Thoracic aorta (tissue), 2 donors: Measurements from ENCODE around the gene GNG11. TPM values are rescaled to one million over a fixed set of nuclear protein-coding genes. Genes with fewer than 3 reads are reported as not detected.

Experiments
- ATAC-seq: fragments of 150-250 bp; one replicate; pipeline ENCODE4 v1.8.0; 2017; ENCODE audit warnings: low read depth; ENCODE audit not compliant: insufficient number of reproducible peaks, low FRiP score
- DNase-seq: peaks from one replicate; pipeline ENCODE4 v3.0.0-alpha.2; 2020; ENCODE audit warnings: low spot score
- H3K27ac ChIP-seq, 2 donors: fragments of 200-600 bp; sonication (generic); 1 replicate in 1 of 2; 2 replicates in 1 of 2; pipeline ENCODE4 v1.5.1; 2016; ENCODE audit warnings: mild to moderate bottlenecking in 2 of 2, moderate library complexity in 2 of 2
- H3K27me3 ChIP-seq: fragments of 200-600 bp; sonication (generic); replicated peaks from 2 replicates; pipeline ENCODE4 v1.6.0; 2016; ENCODE audit warnings: mild to moderate bottlenecking; ENCODE audit not compliant: insufficient read depth
- H3K36me3 ChIP-seq: fragments of 200-600 bp; sonication (generic); one replicate; pipeline ENCODE4 v1.5.1; 2016
- H3K4me1 ChIP-seq, 2 donors: fragments of 200-600 bp; sonication (generic); 1 replicate in 1 of 2; 2 replicates in 1 of 2; pipeline versions ENCODE4 v1.5.1 to v1.6.0; 2016; ENCODE audit warnings: low read depth in 2 of 2, mild to moderate bottlenecking in 1 of 2; ENCODE audit not compliant: control insufficient read depth in 1 of 2
- H3K4me3 ChIP-seq: fragments of 200-600 bp; sonication (generic); 2 replicates; pipeline ENCODE4 v1.5.1; 2016; ENCODE audit warnings: mild to moderate bottlenecking
- H3K9me3 ChIP-seq: fragments of 200-600 bp; sonication (generic); 2 replicates; pipeline ENCODE4 v1.5.1; 2016
- total RNA-seq, 2 donors: library from RNA; depleted of rRNA; stranded (reverse); fragments of >200 nt; gene quantifications; one replicate each; pipeline versions ENCODE4 v1.1.0 to v1.2.3, GENCODE V29; 2016
- TF ChIP-seq, protein P1 (sequence below): fragments of 200-600 bp; sonication (generic); IDR thresholded peaks from one replicate; pipeline ENCODE4 v1.5.1; 2019; ENCODE audit warnings: antibody characterized with exemption

The GNG11 gene
- total RNA-seq, 2 donors from 2014 or later = 11.1 to 12.2 TPM

DNA sequence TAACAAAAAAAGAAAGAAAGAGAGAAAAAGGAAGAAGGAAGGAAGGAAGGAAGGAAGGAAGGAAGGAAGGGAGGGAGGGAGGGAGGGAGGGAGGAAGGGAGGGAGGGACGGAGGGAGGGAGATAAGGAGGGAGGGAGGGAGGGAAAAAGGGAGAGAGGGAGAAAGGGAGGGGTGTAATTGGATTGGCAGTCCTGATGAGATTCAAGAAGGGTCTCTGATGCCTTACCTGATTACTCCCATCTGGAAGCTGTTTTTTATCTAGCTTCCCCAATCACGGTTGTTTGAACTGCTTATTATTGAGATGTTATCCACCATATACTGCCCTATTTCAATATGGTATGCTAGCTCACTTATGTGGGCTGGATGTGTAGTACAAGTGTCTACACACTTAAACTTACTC lies 27.3 kb downstream of the GNG11 start:
- Histone ChIP-seq H3K4me1 (no peaks in the 10 kb centered on the region), H3K27ac (no peak overlapping the region), H3K36me3 (no peaks in the 10 kb centered on the region), H3K9me3 (no peaks in the 10 kb centered on the region), H3K4me3 (no peak overlapping the region), H3K27me3 (no peaks in the 10 kb centered on the region)
- no peak for DNase-seq
- TF ChIP-seq, protein P1, sequence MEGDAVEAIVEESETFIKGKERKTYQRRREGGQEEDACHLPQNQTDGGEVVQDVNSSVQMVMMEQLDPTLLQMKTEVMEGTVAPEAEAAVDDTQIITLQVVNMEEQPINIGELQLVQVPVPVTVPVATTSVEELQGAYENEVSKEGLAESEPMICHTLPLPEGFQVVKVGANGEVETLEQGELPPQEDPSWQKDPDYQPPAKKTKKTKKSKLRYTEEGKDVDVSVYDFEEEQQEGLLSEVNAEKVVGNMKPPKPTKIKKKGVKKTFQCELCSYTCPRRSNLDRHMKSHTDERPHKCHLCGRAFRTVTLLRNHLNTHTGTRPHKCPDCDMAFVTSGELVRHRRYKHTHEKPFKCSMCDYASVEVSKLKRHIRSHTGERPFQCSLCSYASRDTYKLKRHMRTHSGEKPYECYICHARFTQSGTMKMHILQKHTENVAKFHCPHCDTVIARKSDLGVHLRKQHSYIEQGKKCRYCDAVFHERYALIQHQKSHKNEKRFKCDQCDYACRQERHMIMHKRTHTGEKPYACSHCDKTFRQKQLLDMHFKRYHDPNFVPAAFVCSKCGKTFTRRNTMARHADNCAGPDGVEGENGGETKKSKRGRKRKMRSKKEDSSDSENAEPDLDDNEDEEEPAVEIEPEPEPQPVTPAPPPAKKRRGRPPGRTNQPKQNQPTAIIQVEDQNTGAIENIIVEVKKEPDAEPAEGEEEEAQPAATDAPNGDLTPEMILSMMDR = no peak
- ATAC-seq = no peak

DNA sequence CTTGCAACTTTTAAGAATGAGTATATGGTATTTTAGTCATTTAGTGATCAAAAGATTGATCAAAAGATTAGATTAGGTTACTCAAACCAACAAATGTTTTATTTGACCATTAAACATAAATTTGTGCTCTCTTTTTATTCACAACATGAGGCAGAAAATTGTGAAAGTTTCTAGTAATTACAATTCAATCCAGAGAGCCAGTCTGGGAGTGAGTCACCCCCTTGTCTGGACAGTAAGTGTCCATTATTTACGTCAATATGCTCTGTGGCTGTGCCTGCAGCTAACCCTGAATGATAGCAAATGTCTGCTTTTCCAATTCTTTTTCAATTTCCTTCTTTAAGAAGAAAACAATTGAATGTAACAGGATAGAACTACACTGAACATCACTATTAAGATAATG lies 27.9 kb downstream of the GNG11 start:
- DNase-seq (no peak), ATAC-seq (no peak)
- Histone ChIP-seq H3K9me3 (no peaks in the 10 kb centered on the region), H3K27ac (no peak overlapping the region), H3K4me1 (no peaks in the 10 kb centered on the region), H3K4me3 (no peak overlapping the region), H3K36me3 (no peaks in the 10 kb centered on the region), H3K27me3 (no peaks in the 10 kb centered on the region)
- TF ChIP-seq, protein P1 = no peak

DNA sequence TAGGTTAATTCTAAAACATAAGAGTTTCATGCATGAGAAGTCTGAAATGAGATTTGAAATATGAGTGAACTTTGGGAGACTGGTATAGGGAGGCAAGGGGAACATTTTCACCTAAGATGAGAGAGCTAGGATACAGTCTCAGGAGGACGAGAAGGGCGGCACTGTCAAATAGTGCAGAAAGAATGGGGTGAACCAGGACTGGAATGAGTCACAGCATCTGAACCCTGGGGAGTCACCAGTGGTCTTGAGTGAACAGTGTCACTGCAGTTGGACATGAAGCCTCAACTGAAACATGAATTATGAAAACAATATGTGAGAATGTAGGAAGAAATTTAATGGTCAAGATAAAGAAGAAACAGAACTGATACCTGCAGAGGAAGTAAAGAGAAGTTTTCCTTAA lies 33.8 kb downstream of the GNG11 start:
- TF ChIP-seq, protein P1 = no peak
- DNase-seq = no peak
- H3K4me1 ChIP-seq = no peaks in the 10 kb centered on the region
- H3K36me3 ChIP-seq = no peaks in the 10 kb centered on the region
- no peaks in the 10 kb centered on the region for H3K9me3 ChIP-seq
- no peak overlapping the region for H3K4me3 ChIP-seq
- H3K27ac ChIP-seq = no peak overlapping the region
- no peaks in the 10 kb centered on the region for H3K27me3 ChIP-seq
- no peak for ATAC-seq

GRCh38 chr7:93957767-93958166 lies 36.2 kb downstream of the GNG11 start:
- no peak overlapping the region for H3K27ac ChIP-seq
- DNase-seq = no peak
- no peak overlapping the region for H3K4me3 ChIP-seq
- H3K27me3 ChIP-seq = no peaks in the 10 kb centered on the region
- H3K4me1 ChIP-seq = no peaks in the 10 kb centered on the region
- TF ChIP-seq, protein P1 = no peak
- H3K36me3 ChIP-seq = no peaks in the 10 kb centered on the region
- H3K9me3 ChIP-seq = no peaks in the 10 kb centered on the region
- no peak for ATAC-seq

DNA sequence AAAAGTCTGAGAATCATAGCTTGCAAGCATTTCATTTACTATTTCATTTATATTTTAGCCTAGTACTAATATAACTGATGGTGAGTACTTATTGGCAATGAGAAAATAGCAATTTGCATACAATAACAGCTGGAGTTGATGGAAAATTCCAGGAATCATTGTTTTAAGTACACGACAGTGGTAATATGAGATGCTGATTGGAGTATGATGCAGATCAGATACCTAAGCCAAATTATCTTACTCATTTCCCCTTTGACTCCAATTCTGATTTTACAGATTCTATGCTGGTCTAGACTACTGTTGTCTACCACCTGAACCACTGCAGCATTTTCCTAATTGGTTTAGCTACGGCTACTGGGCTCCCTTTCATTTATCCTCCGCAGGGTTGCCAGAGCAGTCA lies 36.7 kb downstream of the GNG11 start:
- ATAC-seq = no peak

More for the DNA sequence above, 36.7 kb downstream of the GNG11 start:
- H3K27ac ChIP-seq = no peak overlapping the region
- no peaks in the 10 kb centered on the region for H3K9me3 ChIP-seq
- TF ChIP-seq, protein P1 = no peak
- H3K4me1 ChIP-seq = no peaks in the 10 kb centered on the region
- no peak overlapping the region for H3K4me3 ChIP-seq
- no peak for DNase-seq
- no peaks in the 10 kb centered on the region for H3K36me3 ChIP-seq
- H3K27me3 ChIP-seq = no peaks in the 10 kb centered on the region
